Peyer's patch (tissue), 4 donors: ENCODE results near the gene PIGT. TPM values are rescaled to one million over a fixed set of nuclear protein-coding genes. Genes with fewer than 3 reads are reported as not detected.

Source experiments
- DNase-seq, 3 donors: peaks; one replicate each; pipeline ENCODE4 v3.0.0-alpha.2; 2017 to 2019
- H3K27ac ChIP-seq, 4 donors: fragments of 200-600 bp; sonication (generic); one replicate each; pipeline ENCODE4 v1.5.1; 2016 to 2019
- H3K27me3 ChIP-seq, 2 donors: fragments of 200-600 bp; sonication (generic); one replicate each; pipeline ENCODE4 v1.5.1; 2019
- H3K36me3 ChIP-seq, 3 donors: fragments of 200-600 bp; sonication (generic); one replicate each; pipeline ENCODE4 v1.5.1; 2016 to 2019
- H3K4me1 ChIP-seq, 4 donors: fragments of 200-600 bp; sonication (generic); one replicate each; pipeline ENCODE4 v1.5.1; 2016 to 2019
- H3K4me3 ChIP-seq, 4 donors: fragments of 200-600 bp; sonication (generic); 1 replicate in 3 of 4; 2 replicates in 1 of 4; pipeline ENCODE4 v1.5.1; 2016 to 2019; ENCODE audit warnings: mild to moderate bottlenecking in 1 of 4
- H3K9me3 ChIP-seq, 4 donors: fragments of 200-600 bp; sonication (generic); one replicate each; pipeline ENCODE4 v1.5.1; 2016 to 2019; ENCODE audit warnings: mild to moderate bottlenecking in 1 of 4
- CTCF ChIP-seq, 6 experiments: fragments of 450-650 bp in 4 of 6; fragments of 200-600 bp in 2 of 6; sonication (generic) in 1 of 6; IDR thresholded peaks; one replicate each; pipeline ENCODE4 v1.5.1; 2017 to 2019; ENCODE audit warnings: antibody characterized with exemption in 6 of 6, mild to moderate bottlenecking in 3 of 6, moderate library complexity in 1 of 6
- POLR2A ChIP-seq, 2 donors: fragments of 450-650 bp; IDR thresholded peaks; one replicate each; pipeline ENCODE4 v1.5.1; 2017; ENCODE audit warnings: antibody characterized with exemption in 2 of 2, mild to moderate bottlenecking in 2 of 2, moderate library complexity in 2 of 2
- total RNA-seq, 4 donors: library from RNA; depleted of rRNA; stranded (reverse); fragments of >200 nt; gene quantifications; one replicate each; pipeline ENCODE4 v1.1.0, GENCODE V29; 2016

Gene PIGT
- total RNA-seq, 4 donors from 2014 or later: 87.5 to 147 (median 113) TPM

- Histone ChIP-seq H3K36me3 (peaks cover 0 to 4% (median 0%) of the 10 kb centered on the region in 3 donors), H3K27ac (no peak overlapping the region), H3K9me3 (no peaks in the 10 kb centered on the region), H3K4me3 (no peak overlapping the region), H3K4me1 (peaks cover 0 to 12% (median 8%) of the 10 kb centered on the region in 4 donors), H3K27me3 (no peaks in the 10 kb centered on the region)
- no peak for DNase-seq
- no peak for TF ChIP-seq POLR2A (IDR thresholded peaks at IDR 0.05)
- no peak for TF ChIP-seq CTCF (IDR thresholded peaks at IDR 0.05)
Observed at GRCh38 chr20:45374966-45375365, 41.0 kb upstream of the PIGT start.

DNA sequence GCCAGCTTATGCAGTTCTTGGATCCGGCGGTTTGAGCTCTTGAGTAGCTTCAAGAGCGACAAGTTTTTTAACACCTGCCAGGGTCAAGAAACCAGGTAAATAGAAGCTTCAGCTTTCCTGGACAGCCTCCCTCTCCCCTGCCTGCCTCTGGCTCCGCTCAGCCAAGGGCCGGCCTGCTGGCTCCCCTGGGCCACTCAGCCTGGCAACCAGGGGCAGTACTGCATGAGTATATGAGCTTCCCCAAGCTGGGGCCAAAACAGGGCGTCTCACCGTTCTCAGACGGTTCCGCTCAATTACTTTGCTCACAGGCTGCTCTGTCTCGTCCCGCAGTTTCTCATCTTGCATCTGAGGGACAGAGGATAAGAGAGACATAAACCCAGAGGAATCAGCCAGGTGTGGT lies 38.7 kb upstream of the PIGT start:
- no peak for TF ChIP-seq CTCF (IDR thresholded peaks at IDR 0.05)
- TF ChIP-seq POLR2A (IDR thresholded peaks at IDR 0.05): no peak
- Histone ChIP-seq H3K4me3 (no peak overlapping the region), H3K27ac (no peak overlapping the region), H3K9me3 (no peaks in the 10 kb centered on the region), H3K4me1 (peaks cover 0 to 10% (median 8%) of the 10 kb centered on the region in 4 donors), H3K36me3 (peaks cover 0 to 4% (median 0%) of the 10 kb centered on the region in 3 donors), H3K27me3 (no peaks in the 10 kb centered on the region)
- DNase-seq: no peak

DNA sequence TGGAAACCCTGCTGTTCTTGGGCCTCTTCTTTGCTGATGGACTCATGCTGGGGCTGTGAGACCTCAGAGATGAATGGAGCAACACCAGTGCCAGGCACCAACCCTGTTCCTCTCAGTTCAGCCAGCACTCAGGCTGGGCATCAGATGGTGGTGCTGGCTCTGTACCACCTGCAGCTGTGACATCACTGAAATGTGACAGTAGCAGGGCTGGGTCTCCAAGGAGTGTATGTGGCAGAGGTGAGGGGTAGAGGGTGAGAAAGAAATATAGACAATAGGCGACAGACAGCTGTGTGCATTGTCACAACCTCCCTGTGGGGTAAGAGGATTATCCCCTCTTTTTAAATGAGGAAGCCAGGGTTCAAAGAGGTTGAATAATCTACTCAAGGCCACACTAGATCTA lies 37.8 kb upstream of the PIGT start, which contains the start of gene TP53TG5:
Gene TP53TG5, minus strand, starts transcription at position 135 of the 400 bp plus-strand sequence. Its CDS starts 89 bp downstream, at position 46.
- peaks cover 0 to 4% (median 0%) of the 10 kb centered on the region in 3 donors for H3K36me3 ChIP-seq
- no peak for DNase-seq
- peaks cover 0 to 3% (median 2%) of the 10 kb centered on the region in 4 donors for H3K4me1 ChIP-seq
- no peak within 1 kb of the TSS for H3K4me3 ChIP-seq
- H3K27me3 ChIP-seq: no peaks in the 10 kb centered on the region
- H3K27ac ChIP-seq: no peak within 1 kb of the TSS
- TF ChIP-seq POLR2A (IDR thresholded peaks at IDR 0.05) (no peak), CTCF (IDR thresholded peaks at IDR 0.05) (no peak)
- H3K9me3 ChIP-seq: no peaks in the 10 kb centered on the region

DNA sequence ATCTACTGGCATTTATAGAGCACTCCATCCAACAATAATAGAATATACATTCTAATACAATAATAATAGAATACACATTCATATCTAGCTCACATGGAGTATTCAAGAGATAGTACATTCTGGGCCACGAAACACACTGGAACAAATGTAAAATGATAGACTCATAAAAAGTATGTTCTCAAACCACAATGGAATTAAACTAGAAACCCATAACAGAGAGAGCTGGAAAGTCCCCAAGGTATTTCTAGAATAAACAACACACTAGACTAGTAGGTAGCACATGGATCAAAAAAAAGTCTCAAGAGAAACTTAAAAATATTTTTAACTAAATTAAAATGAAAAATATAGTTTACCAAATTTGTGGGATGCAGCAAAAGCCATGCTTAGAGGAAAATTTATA lies 28.7 kb upstream of the PIGT start:
- no peak for TF ChIP-seq POLR2A (IDR thresholded peaks at IDR 0.05)
- TF ChIP-seq CTCF (IDR thresholded peaks at IDR 0.05): no peak
- no peak overlapping the region for H3K4me3 ChIP-seq

GRCh38 chr20:45390931-45391330 lies 25.0 kb upstream of the PIGT start:
- no peaks in the 10 kb centered on the region for H3K9me3 ChIP-seq
- DNase-seq: no peak
- H3K4me1 ChIP-seq: no peaks in the 10 kb centered on the region
- no peak overlapping the region for H3K4me3 ChIP-seq
- no peak for TF ChIP-seq POLR2A (IDR thresholded peaks at IDR 0.05)
- no peak for TF ChIP-seq CTCF (IDR thresholded peaks at IDR 0.05)
- no peaks in the 10 kb centered on the region for H3K36me3 ChIP-seq
- H3K27ac ChIP-seq: no peak overlapping the region
- H3K27me3 ChIP-seq: no peaks in the 10 kb centered on the region

More for the DNA sequence above, 28.7 kb upstream of the PIGT start:
- DNase-seq: no peak
- no peaks in the 10 kb centered on the region for H3K27me3 ChIP-seq
- H3K27ac ChIP-seq: no peak overlapping the region
- no peaks in the 10 kb centered on the region for H3K9me3 ChIP-seq
- no peaks in the 10 kb centered on the region for H3K4me1 ChIP-seq
- H3K36me3 ChIP-seq: no peaks in the 10 kb centered on the region

- no peaks in the 10 kb centered on the region for H3K27me3 ChIP-seq
- H3K36me3 ChIP-seq: no peaks in the 10 kb centered on the region
- no peaks in the 10 kb centered on the region for H3K4me1 ChIP-seq
- H3K4me3 ChIP-seq: no peak overlapping the region
- no peak for DNase-seq
- H3K27ac ChIP-seq: no peak overlapping the region
- H3K9me3 ChIP-seq: no peaks in the 10 kb centered on the region
- no peak for TF ChIP-seq POLR2A (IDR thresholded peaks at IDR 0.05)
- no peak for TF ChIP-seq CTCF (IDR thresholded peaks at IDR 0.05)
Observed at GRCh38 chr20:45391559-45391958, 24.4 kb upstream of the PIGT start.
